HG03469 (cell line): ENCODE data around the gene NLRP8.
"Not testable (repeated sequence)": the region's sequence is repeated elsewhere in the genome, so short reads cannot be mapped to it uniquely, and the experiment has no call there.

ENCODE experiments used
- ATAC-seq: cut with Tn5 transposase; IDR thresholded peaks from one replicate; pipeline ENCODE4 v1.9.1; 2021; ENCODE audit warnings: mild to moderate bottlenecking, moderate library complexity, moderate number of reproducible peaks; ENCODE audit not compliant: unreplicated experiment

Gene NLRP8

GRCh38 chr19:55962186-55962585 lies 14.6 kb downstream of the NLRP8 start:
- ATAC-seq = no peak

- no peak for ATAC-seq
These were observed 26.4 kb downstream of the NLRP8 start for GRCh38 chr19:55973982-55974381.

GRCh38 chr19:55980415-55980814 lies 32.8 kb downstream of the NLRP8 start:
- no peak for ATAC-seq

- no peak for ATAC-seq
These were observed 37.6 kb downstream of the NLRP8 start for GRCh38 chr19:55985254-55985653.

GRCh38 chr19:55986487-55986886 lies 38.9 kb downstream of the NLRP8 start, which contains the start of gene NLRP5:
Gene NLRP5 (plus strand): TSS chr19:55986775.
- ATAC-seq = no peak

GRCh38 chr19:55990831-55991230 lies 43.2 kb downstream of the NLRP8 start:
- no peak for ATAC-seq

GRCh38 chr19:55993492-55993891 lies 45.9 kb downstream of the NLRP8 start:
- ATAC-seq = no peak

GRCh38 chr19:56014765-56015164 lies 67.1 kb downstream of the NLRP8 start:
- no peak for ATAC-seq

GRCh38 chr19:56015756-56016155 lies 68.1 kb downstream of the NLRP8 start:
- no peak for ATAC-seq

- not testable (repeated sequence) for ATAC-seq
These were observed 71.7 kb downstream of the NLRP8 start for GRCh38 chr19:56019325-56019724.

- not testable (repeated sequence) for ATAC-seq
These were observed 72.8 kb downstream of the NLRP8 start for GRCh38 chr19:56020355-56020975.

GRCh38 chr19:56026769-56027168 lies 79.1 kb downstream of the NLRP8 start:
- ATAC-seq = no peak
